Camera-type eye (tissue), 1 donor: ENCODE measurements around the gene ZNF66. TPM values are rescaled to one million over a fixed set of nuclear protein-coding genes. Genes with fewer than 3 reads are reported as not detected.

Experiments used
- total RNA-seq: library from RNA; depleted of rRNA; stranded (reverse); fragments of >200 nt; gene quantifications from one replicate; pipeline ENCODE4 v1.2.3, GENCODE V29; 2014

ZNF66 gene
- total RNA-seq, result 17.3 TPM

DNA sequence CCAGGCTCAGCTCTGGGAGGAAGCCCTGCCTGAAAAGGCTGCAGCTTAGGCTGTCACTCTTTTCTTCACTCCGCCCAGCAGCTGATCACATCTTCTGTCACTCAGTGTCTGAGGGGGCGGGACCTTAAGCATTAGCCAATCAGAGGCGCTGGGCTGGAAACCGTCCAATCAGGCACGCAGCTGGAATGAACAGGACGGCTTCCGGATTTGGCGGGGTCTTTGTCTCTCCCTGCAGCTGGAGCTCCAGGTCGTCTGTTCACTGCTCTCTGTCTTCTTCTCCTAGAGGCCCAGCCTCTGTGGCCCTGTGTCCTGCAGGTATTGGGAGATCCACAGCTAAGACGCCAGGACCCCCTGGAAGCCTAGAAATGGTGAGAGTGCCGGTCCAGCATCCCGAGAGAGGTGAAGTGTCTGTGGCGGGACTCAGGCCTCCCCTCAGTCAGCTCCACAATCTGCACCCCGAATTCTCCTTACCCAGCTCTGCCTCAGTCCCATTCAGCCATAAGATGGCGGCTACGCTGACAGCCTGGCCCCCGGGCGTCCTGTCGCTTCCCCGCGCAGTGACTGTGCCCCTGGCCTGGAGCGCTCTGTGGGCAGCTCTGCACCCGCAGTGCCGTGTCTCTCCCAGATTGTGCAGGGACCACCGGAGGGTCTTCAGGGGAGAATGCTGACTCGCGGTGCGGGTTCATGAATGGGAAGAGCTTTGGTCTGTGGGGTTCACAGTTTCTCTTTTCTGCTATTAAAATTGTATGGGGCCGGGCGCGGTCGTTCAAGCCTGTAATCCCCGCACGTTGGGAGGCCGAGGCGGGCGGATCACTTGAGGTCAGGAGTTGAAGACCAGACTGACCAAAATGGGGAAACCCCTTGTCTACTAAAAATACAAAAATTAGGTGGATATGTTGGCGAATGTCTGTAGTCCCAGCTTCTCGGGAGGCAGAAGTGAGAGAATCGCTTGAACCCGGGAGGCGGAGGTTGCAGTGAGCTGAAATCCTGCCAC, at the start of gene ZNF66:
ZNF66 (plus strand) TSS at position 222 of the 994 bp plus-strand sequence; CDS start at position 366, 144 bp downstream.

Other genes with a start within 250 kb of the ZNF66 start
- 73.2 TPM for gene ZNF737, start 210.5 kb upstream of the ZNF66 start, total RNA-seq
- gene ZNF626, start 114.7 kb upstream of the ZNF66 start, total RNA-seq, result 49.0 TPM
- gene ZNF85, start 146.9 kb downstream of the ZNF66 start, total RNA-seq, result 16.5 TPM
- gene ZNF430, start 244.4 kb downstream of the ZNF66 start, total RNA-seq, result 29.2 TPM